ENCODE results near the gene HEXB. TPM values are rescaled to one million over a fixed set of nuclear protein-coding genes. Genes with fewer than 3 reads are reported as not detected.

Gene HEXB
- total RNA-seq, 4 donors from 2014 or later, result 46.9 to 85.8 (median 73.8) TPM

- Histone ChIP-seq H3K4me1 (no peaks in the 10 kb centered on the region), H3K27ac (no peak overlapping the region), H3K4me3 (no peak overlapping the region), H3K36me3 (no peaks in the 10 kb centered on the region), H3K9me3 (no peaks in the 10 kb centered on the region), H3K27me3 (no peaks in the 10 kb centered on the region)
- TF ChIP-seq POLR2A (IDR thresholded peaks at IDR 0.05) (no peak), CTCF (IDR thresholded peaks at IDR 0.05) (no peak), EP300 (IDR thresholded peaks at IDR 0.05) (no peak), POLR2AphosphoS5 (IDR thresholded peaks at IDR 0.05) (no peak)
- 40% methylated on average over 2 of the region's 2 CpGs for WGBS
- no peak for DNase-seq (ENCODE audit: low spot score in 2 of 2)
These were observed 19.8 kb upstream of the HEXB start for GRCh38 chr5:74665273-74665672.

- H3K4me1 ChIP-seq, result no peaks in the 10 kb centered on the region
- no peak overlapping the region for H3K27ac ChIP-seq
- WGBS, result 43% methylated on average over 1 of the region's 1 CpG
- DNase-seq (ENCODE audit: low spot score in 2 of 2), result no peak
- H3K4me3 ChIP-seq, result no peak overlapping the region
- no peaks in the 10 kb centered on the region for H3K9me3 ChIP-seq
- H3K27me3 ChIP-seq, result no peaks in the 10 kb centered on the region
- TF ChIP-seq EP300 (IDR thresholded peaks at IDR 0.05) (no peak), POLR2A (IDR thresholded peaks at IDR 0.05) (no peak), POLR2AphosphoS5 (IDR thresholded peaks at IDR 0.05) (no peak), CTCF (IDR thresholded peaks at IDR 0.05) (no peak)
- no peaks in the 10 kb centered on the region for H3K36me3 ChIP-seq
These were observed 19.2 kb upstream of the HEXB start for GRCh38 chr5:74665816-74666215.

GRCh38 chr5:74667396-74667795 lies 17.6 kb upstream of the HEXB start:
- H3K36me3 ChIP-seq, result no peaks in the 10 kb centered on the region
- H3K9me3 ChIP-seq, result no peaks in the 10 kb centered on the region
- WGBS, result 85% methylated on average over 4 of the region's 4 CpGs
- peaks cover 4% of the 10 kb centered on the region for H3K4me1 ChIP-seq
- H3K27ac ChIP-seq, result no peak overlapping the region
- no peak for TF ChIP-seq POLR2AphosphoS5 (IDR thresholded peaks at IDR 0.05)
- TF ChIP-seq EP300 (IDR thresholded peaks at IDR 0.05), result no peak
- no peak for TF ChIP-seq CTCF (IDR thresholded peaks at IDR 0.05)
- no peak for TF ChIP-seq POLR2A (IDR thresholded peaks at IDR 0.05)
- H3K4me3 ChIP-seq, result no peak overlapping the region
- no peak for DNase-seq (ENCODE audit: low spot score in 2 of 2)
- H3K27me3 ChIP-seq, result no peaks in the 10 kb centered on the region

- Histone ChIP-seq H3K9me3 (no peaks in the 10 kb centered on the region), H3K27ac (no peak overlapping the region), H3K4me1 (peaks cover 16% of the 10 kb centered on the region), H3K27me3 (no peaks in the 10 kb centered on the region), H3K4me3 (no peak overlapping the region), H3K36me3 (no peaks in the 10 kb centered on the region)
- TF ChIP-seq EP300 (IDR thresholded peaks at IDR 0.05) (no peak), POLR2A (IDR thresholded peaks at IDR 0.05) (no peak), POLR2AphosphoS5 (IDR thresholded peaks at IDR 0.05) (no peak), CTCF (IDR thresholded peaks at IDR 0.05) (no peak)
- 74% methylated on average over 2 of the region's 2 CpGs for WGBS
- no peak for DNase-seq (ENCODE audit: low spot score in 2 of 2)
These were observed 15.2 kb upstream of the HEXB start for GRCh38 chr5:74669821-74670220.

- 89% methylated on average over 5 of the region's 11 CpGs for WGBS
- Histone ChIP-seq H3K27ac (no peak overlapping the region), H3K27me3 (no peaks in the 10 kb centered on the region), H3K4me3 (no peak overlapping the region), H3K9me3 (no peaks in the 10 kb centered on the region), H3K4me1 (peaks cover 16% of the 10 kb centered on the region), H3K36me3 (no peaks in the 10 kb centered on the region)
- no peak for DNase-seq (ENCODE audit: low spot score in 2 of 2)
- TF ChIP-seq EP300 (IDR thresholded peaks at IDR 0.05) (no peak), POLR2AphosphoS5 (IDR thresholded peaks at IDR 0.05) (no peak), POLR2A (IDR thresholded peaks at IDR 0.05) (no peak), CTCF (IDR thresholded peaks at IDR 0.05) (no peak)
These were observed 14.5 kb upstream of the HEXB start for GRCh38 chr5:74670396-74671038.

Data from suprapubic skin (tissue), 4 donors.